Activated naive CD4-positive, alpha-beta T cell treated with anti-CD3 and anti-CD28 coated beads for 36 hours (primary cell): ENCODE results near the gene LINS1. TPM values are rescaled to one million over a fixed set of nuclear protein-coding genes. Genes with fewer than 3 reads are reported as not detected.
"Not testable (repeated sequence)": the region's sequence is repeated elsewhere in the genome, so short reads cannot be mapped to it uniquely, and the experiment has no call there.

ENCODE experiments used
- CTCF ChIA-PET: fragments of 350-600 bp; sonication (Branson Sonifier 250); formaldehyde crosslinking; loops from one replicate; lab custom pipeline; 2021; ENCODE audit warnings: antibody characterized with exemption; lab: Charles Lee
- DNase-seq: peaks from one replicate; pipeline ENCODE4 v3.0.0-alpha.2; 2020
- H3K27ac Mint-ChIP-seq: one replicate; pipeline ENCODE4 v1.8.0; 2021; ENCODE audit warnings: mild to moderate bottlenecking, mixed read lengths
- H3K27me3 Mint-ChIP-seq: one replicate; pipeline ENCODE4 v1.8.0; 2021; ENCODE audit warnings: low read depth, mixed read lengths
- H3K36me3 Mint-ChIP-seq: one replicate; pipeline ENCODE4 v1.8.0; 2021; ENCODE audit warnings: low read depth, mixed read lengths
- H3K4me1 Mint-ChIP-seq: one replicate; pipeline ENCODE4 v1.8.0; 2021; ENCODE audit warnings: low read depth, mixed read lengths
- H3K4me3 Mint-ChIP-seq: one replicate; pipeline ENCODE4 v1.8.0; 2021; ENCODE audit warnings: mild to moderate bottlenecking, moderate library complexity, mixed read lengths
- H3K9me3 Mint-ChIP-seq: one replicate; pipeline ENCODE4 v1.8.0; 2021; ENCODE audit warnings: mixed read lengths
- intact Hi-C: fragments of 100-400 bp; cut with micrococcal nuclease; formaldehyde crosslinking; loops from one replicate; pipeline ENCODE4 v1.15.1; 2023
- total RNA-seq, 2 experiments: library from RNA; stranded (reverse); gene quantifications; one replicate each; pipeline ENCODE4 v1.2.3, GENCODE V29; 2021

Gene LINS1
- total RNA-seq, 2 experiments from 2014 or later: 36.8 to 37.1 TPM

- DNase-seq: no peak
- no peaks in the 10 kb centered on the region for H3K27me3 Mint-ChIP-seq
- no peaks in the 10 kb centered on the region for H3K9me3 Mint-ChIP-seq
- H3K4me1 Mint-ChIP-seq: peaks cover 53% of the 10 kb centered on the region
- intact Hi-C loops: loop anchor here (5.0 to 10.0 kb wide), 5 partner anchors 529 to 1344 kb away; partner anchors contain the start of genes LRRC28 and TM2D3
- CTCF ChIA-PET: interaction anchor here (1.1 to 1.8 kb wide), 4 partner anchors 26 to 673 kb away, joined by 3 to 6 read pairs (median 5); no protein-coding TSS in a partner anchor
- H3K36me3 Mint-ChIP-seq: peaks cover 15% of the 10 kb centered on the region
- H3K27ac Mint-ChIP-seq: no peak overlapping the region
- H3K4me3 Mint-ChIP-seq: peak overlapping the region; percentile 63
Observed at GRCh38 chr15:100598655-100599054, 3.3 kb downstream of the LINS1 start.

GRCh38 chr15:100597862-100598261, 4.1 kb downstream of the LINS1 start:
- no peak overlapping the region for H3K27ac Mint-ChIP-seq
- H3K36me3 Mint-ChIP-seq: peaks cover 15% of the 10 kb centered on the region
- H3K4me3 Mint-ChIP-seq: peak overlapping the region; percentile 70
- no peaks in the 10 kb centered on the region for H3K27me3 Mint-ChIP-seq
- H3K9me3 Mint-ChIP-seq: no peaks in the 10 kb centered on the region
- no peak for DNase-seq
- intact Hi-C loops: loop anchor here (1.0 to 10.0 kb wide), 7 partner anchors 18 to 1343 kb away; partner anchors contain the start of genes LRRC28 and TM2D3
- CTCF ChIA-PET: interaction anchor here (1.2 to 1.8 kb wide), 3 partner anchors 28 to 672 kb away, joined by 3 to 6 read pairs (median 5); no protein-coding TSS in a partner anchor
- peaks cover 55% of the 10 kb centered on the region for H3K4me1 Mint-ChIP-seq

- intact Hi-C loops: loop anchor here (1.0 to 10.0 kb wide), 9 partner anchors 16 to 1342 kb away; partner anchors contain the start of genes LRRC28 and TM2D3
- Mint-ChIP-seq H3K4me1 (peaks cover 65% of the 10 kb centered on the region), H3K36me3 (peaks cover 19% of the 10 kb centered on the region), H3K4me3 (peak overlapping the region; percentile 70), H3K27ac (no peak overlapping the region), H3K9me3 (peaks cover under 1% of the 10 kb centered on the region), H3K27me3 (no peaks in the 10 kb centered on the region)
- DNase-seq: peak; percentile 99
- CTCF ChIA-PET: interaction anchor here (1.4 to 3.3 kb wide), 2 partner anchors 247 to 257 kb away, joined by 3 to 13 read pairs; no protein-coding TSS in a partner anchor
Observed at GRCh38 chr15:100596792-100597191, 5.2 kb downstream of the LINS1 start.

GRCh38 chr15:100595964-100596363, 6.0 kb downstream of the LINS1 start:
- intact Hi-C loops: loop anchor here (1.0 to 10.0 kb wide), 7 partner anchors 23 to 1341 kb away; partner anchors contain the start of genes LRRC28 and TM2D3
- CTCF ChIA-PET: interaction anchor here (0.6 to 3.3 kb wide), 4 partner anchors 23 to 609 kb away, joined by 3 to 13 read pairs (median 3); no protein-coding TSS in a partner anchor
- Mint-ChIP-seq H3K27ac (no peak overlapping the region), H3K36me3 (peaks cover 28% of the 10 kb centered on the region), H3K9me3 (peaks cover 4% of the 10 kb centered on the region), H3K4me1 (peaks cover 73% of the 10 kb centered on the region), H3K27me3 (no peaks in the 10 kb centered on the region), H3K4me3 (peak overlapping the region; percentile 70)
- DNase-seq: peak; percentile 30

- peak overlapping the region; percentile 89 for H3K27ac Mint-ChIP-seq
- no peak for DNase-seq
- CTCF ChIA-PET: interaction anchor here (0.6 to 1.1 kb wide), 3 partner anchors 21 to 251 kb away, joined by 3 to 4 read pairs (median 3); partner anchors contain the start of gene ADAMTS17
- peaks cover 18% of the 10 kb centered on the region for H3K9me3 Mint-ChIP-seq
- H3K4me1 Mint-ChIP-seq: peaks cover 70% of the 10 kb centered on the region
- peaks cover 47% of the 10 kb centered on the region for H3K36me3 Mint-ChIP-seq
- H3K4me3 Mint-ChIP-seq: no peak overlapping the region
- intact Hi-C loops: loop anchor here (5.0 to 10.0 kb wide), 3 partner anchors 746 to 1339 kb away; partner anchors contain the start of gene LRRC28
- H3K27me3 Mint-ChIP-seq: no peaks in the 10 kb centered on the region
Observed at GRCh38 chr15:100593431-100593830, 8.6 kb downstream of the LINS1 start.

- no peak overlapping the region for H3K4me3 Mint-ChIP-seq
- peak; percentile 45 for DNase-seq
- CTCF ChIA-PET: interaction anchor here (0.6 to 1.1 kb wide), 4 partner anchors 21 to 251 kb away, joined by 3 to 4 read pairs (median 3); partner anchors contain the start of gene ADAMTS17
- peaks cover 48% of the 10 kb centered on the region for H3K36me3 Mint-ChIP-seq
- H3K4me1 Mint-ChIP-seq: peaks cover 68% of the 10 kb centered on the region
- intact Hi-C loops: loop anchor here (5.0 to 10.0 kb wide), 3 partner anchors 746 to 1338 kb away; partner anchors contain the start of gene LRRC28
- no peaks in the 10 kb centered on the region for H3K27me3 Mint-ChIP-seq
- H3K27ac Mint-ChIP-seq: peak overlapping the region; percentile 89
- H3K9me3 Mint-ChIP-seq: peaks cover 21% of the 10 kb centered on the region
Observed at GRCh38 chr15:100592898-100593297, 9.1 kb downstream of the LINS1 start.

GRCh38 chr15:100591835-100592234, 10.1 kb downstream of the LINS1 start:
- peak overlapping the region; percentile 89 for H3K27ac Mint-ChIP-seq
- CTCF ChIA-PET: no interaction called here
- H3K36me3 Mint-ChIP-seq: peaks cover 52% of the 10 kb centered on the region
- H3K4me3 Mint-ChIP-seq: no peak overlapping the region
- peaks cover 24% of the 10 kb centered on the region for H3K9me3 Mint-ChIP-seq
- H3K4me1 Mint-ChIP-seq: peaks cover 68% of the 10 kb centered on the region
- no peaks in the 10 kb centered on the region for H3K27me3 Mint-ChIP-seq
- DNase-seq: no peak
- intact Hi-C loops: loop anchor here (1.0 to 10.0 kb wide), 4 partner anchors 10 to 1337 kb away; partner anchors contain the start of genes ASB7, LINS1 and LRRC28

- H3K27me3 Mint-ChIP-seq, CTCF ChIA-PET, DNase-seq, H3K4me3 Mint-ChIP-seq: not testable (repeated sequence)
- peaks cover 53% of the 10 kb centered on the region for H3K36me3 Mint-ChIP-seq
- intact Hi-C loops: loop anchor here (1.0 to 10.0 kb wide), 4 partner anchors 11 to 1336 kb away; partner anchors contain the start of genes ASB7, LINS1 and LRRC28
- peaks cover 24% of the 10 kb centered on the region for H3K9me3 Mint-ChIP-seq
- H3K27ac Mint-ChIP-seq: peak overlapping the region; percentile 89
- H3K4me1 Mint-ChIP-seq: peaks cover 70% of the 10 kb centered on the region
Observed at GRCh38 chr15:100591163-100591562, 10.8 kb downstream of the LINS1 start.

GRCh38 chr15:100588638-100589242, 13.2 kb downstream of the LINS1 start:
- H3K27ac Mint-ChIP-seq: no peak overlapping the region
- H3K9me3 Mint-ChIP-seq: peaks cover 24% of the 10 kb centered on the region
- H3K4me3 Mint-ChIP-seq: no peak overlapping the region
- no peaks in the 10 kb centered on the region for H3K27me3 Mint-ChIP-seq
- intact Hi-C loops: no loop called here
- CTCF ChIA-PET: interaction anchor here (0.7 to 1.4 kb wide), 3 partner anchors 16 to 250 kb away, joined by 3 to 6 read pairs (median 4); no protein-coding TSS in a partner anchor
- no peak for DNase-seq
- H3K36me3 Mint-ChIP-seq: peaks cover 69% of the 10 kb centered on the region
- peaks cover 68% of the 10 kb centered on the region for H3K4me1 Mint-ChIP-seq

- peaks cover 6% of the 10 kb centered on the region for H3K9me3 Mint-ChIP-seq
- peak; percentile 47 for DNase-seq
- CTCF ChIA-PET: no interaction called here
- no peaks in the 10 kb centered on the region for H3K27me3 Mint-ChIP-seq
- peaks cover 64% of the 10 kb centered on the region for H3K4me1 Mint-ChIP-seq
- intact Hi-C loops: loop anchor here (1.0 kb wide), 1 partner anchor 17 kb away; no protein-coding TSS in a partner anchor
- peak overlapping the region; percentile 90 for H3K27ac Mint-ChIP-seq
- peak overlapping the region; percentile 47 for H3K4me3 Mint-ChIP-seq
- H3K36me3 Mint-ChIP-seq: peaks cover 50% of the 10 kb centered on the region
Observed at GRCh38 chr15:100580414-100580813, 21.6 kb downstream of the LINS1 start.

GRCh38 chr15:100573526-100573925, 28.5 kb downstream of the LINS1 start:
- H3K36me3 Mint-ChIP-seq: peaks cover 59% of the 10 kb centered on the region
- intact Hi-C loops: loop anchor here (1.0 kb wide), 1 partner anchor 23 kb away; no protein-coding TSS in a partner anchor
- H3K4me1 Mint-ChIP-seq: peaks cover 59% of the 10 kb centered on the region

More at GRCh38 chr15:100573526-100573925, 28.5 kb downstream of the LINS1 start:
- peaks cover 1% of the 10 kb centered on the region for H3K9me3 Mint-ChIP-seq
- H3K27ac Mint-ChIP-seq: peak overlapping the region; percentile 87
- no peak for DNase-seq
- H3K27me3 Mint-ChIP-seq: no peaks in the 10 kb centered on the region
- H3K4me3 Mint-ChIP-seq: no peak overlapping the region
- CTCF ChIA-PET: interaction anchor here (0.7 to 2.9 kb wide), 9 partner anchors 9 to 234 kb away, joined by 3 to 46 read pairs (median 3); no protein-coding TSS in a partner anchor
